C4-2B (cell line): ENCODE data around the gene VASN.
"Not testable (repeated sequence)": the region's sequence is repeated elsewhere in the genome, so short reads cannot be mapped to it uniquely, and the experiment has no call there.

Experiments used
- H3K27ac ChIP-seq: fragments of 450-650 bp; 2 replicates; pipeline ENCODE4 v1.5.1; 2017
- ZFX ChIP-seq: fragments of 450-650 bp; IDR thresholded peaks from 2 replicates; pipeline ENCODE4 v1.6.1; 2017
- TF ChIP-seq, protein P1 (sequence below): fragments of 450-650 bp; conservative IDR thresholded peaks from 2 replicates; pipeline ENCODE4 v1.5.1; 2017; ENCODE audit warnings: mild to moderate bottlenecking

The VASN gene

DNA sequence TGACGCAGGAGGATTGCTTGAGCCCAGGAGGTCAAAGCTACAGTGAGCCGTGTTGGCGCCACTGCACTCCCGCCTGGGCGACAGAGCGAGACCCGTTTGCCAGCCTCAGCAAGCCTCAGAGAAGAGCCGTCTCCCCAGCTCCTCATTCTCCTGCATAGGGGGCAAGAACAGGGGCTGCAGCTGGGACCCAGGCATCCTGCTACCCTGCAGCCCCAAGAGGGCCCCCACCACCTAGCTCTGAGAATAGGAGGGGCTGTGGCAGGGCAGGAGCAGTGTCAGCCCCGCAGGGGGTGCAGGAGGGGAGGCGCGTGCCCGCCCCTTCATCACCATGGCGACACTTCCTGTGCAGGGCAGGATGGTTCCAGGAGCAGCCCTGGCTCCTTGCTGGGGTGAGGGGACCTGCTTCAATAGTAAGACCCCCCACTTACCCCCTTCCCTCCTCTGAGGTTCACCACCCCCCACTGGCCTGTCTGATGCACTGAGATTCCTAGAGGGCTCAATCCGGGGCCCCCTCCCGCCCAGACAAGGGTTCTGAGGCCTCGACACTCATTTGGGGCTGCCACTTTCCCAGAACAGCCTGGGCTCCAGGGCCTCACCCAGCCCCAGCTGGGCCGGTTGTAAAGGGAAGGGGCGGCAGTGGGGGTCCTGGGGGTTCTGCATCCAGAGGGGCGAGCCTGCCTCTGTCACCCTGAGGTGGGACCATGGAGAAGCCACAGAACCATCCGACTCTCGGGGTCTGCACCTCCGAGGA lies 20.2 kb downstream of the VASN start:
- no peak for TF ChIP-seq ZFX
- TF ChIP-seq, protein P1, sequence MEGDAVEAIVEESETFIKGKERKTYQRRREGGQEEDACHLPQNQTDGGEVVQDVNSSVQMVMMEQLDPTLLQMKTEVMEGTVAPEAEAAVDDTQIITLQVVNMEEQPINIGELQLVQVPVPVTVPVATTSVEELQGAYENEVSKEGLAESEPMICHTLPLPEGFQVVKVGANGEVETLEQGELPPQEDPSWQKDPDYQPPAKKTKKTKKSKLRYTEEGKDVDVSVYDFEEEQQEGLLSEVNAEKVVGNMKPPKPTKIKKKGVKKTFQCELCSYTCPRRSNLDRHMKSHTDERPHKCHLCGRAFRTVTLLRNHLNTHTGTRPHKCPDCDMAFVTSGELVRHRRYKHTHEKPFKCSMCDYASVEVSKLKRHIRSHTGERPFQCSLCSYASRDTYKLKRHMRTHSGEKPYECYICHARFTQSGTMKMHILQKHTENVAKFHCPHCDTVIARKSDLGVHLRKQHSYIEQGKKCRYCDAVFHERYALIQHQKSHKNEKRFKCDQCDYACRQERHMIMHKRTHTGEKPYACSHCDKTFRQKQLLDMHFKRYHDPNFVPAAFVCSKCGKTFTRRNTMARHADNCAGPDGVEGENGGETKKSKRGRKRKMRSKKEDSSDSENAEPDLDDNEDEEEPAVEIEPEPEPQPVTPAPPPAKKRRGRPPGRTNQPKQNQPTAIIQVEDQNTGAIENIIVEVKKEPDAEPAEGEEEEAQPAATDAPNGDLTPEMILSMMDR = no peak
- no peak overlapping the region for H3K27ac ChIP-seq

DNA sequence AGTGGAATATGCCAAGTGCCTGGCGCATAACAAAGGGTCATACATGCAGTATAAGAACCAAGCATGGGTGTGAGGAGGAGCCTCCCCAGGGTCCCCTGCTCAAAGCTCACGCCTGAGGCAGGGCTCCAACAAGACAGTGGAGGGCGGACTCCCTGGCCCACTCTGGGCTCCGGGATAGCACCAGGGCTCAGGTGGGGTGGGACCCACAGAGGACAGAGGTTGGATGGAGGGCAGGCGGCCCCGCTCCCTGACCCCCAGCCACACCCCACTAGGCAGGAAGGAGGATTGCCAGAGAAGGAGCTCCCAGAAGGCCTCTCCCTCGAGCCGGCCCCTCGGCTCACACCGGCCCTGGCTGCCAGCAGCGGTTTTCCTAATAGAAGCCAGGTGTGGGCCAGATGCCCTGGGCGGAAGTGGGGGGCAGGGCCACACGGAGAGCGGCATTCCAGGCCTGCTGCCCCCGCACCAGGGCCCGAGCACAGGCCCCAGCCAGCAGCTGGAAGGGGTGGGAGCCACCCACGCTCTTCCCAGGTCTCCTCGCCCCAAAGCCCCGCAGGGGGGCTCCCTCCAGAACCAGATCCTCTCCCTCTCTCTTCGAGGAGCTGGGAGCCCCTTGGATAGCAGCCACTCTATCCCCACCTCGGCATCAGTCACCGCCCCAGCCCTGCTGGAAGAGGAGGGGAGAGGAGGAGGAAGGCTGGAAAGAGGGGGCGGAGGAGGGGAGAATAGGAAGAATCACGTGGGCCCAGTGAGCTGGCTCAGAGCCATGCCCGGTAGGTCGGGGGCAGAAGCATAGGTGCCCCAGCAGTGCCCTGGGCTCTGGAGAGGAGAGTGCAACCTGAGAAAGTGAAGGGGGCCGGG lies 21.0 kb downstream of the VASN start:
- H3K27ac ChIP-seq = no peak overlapping the region
- TF ChIP-seq, protein P1 = no peak
- TF ChIP-seq ZFX = no peak

DNA sequence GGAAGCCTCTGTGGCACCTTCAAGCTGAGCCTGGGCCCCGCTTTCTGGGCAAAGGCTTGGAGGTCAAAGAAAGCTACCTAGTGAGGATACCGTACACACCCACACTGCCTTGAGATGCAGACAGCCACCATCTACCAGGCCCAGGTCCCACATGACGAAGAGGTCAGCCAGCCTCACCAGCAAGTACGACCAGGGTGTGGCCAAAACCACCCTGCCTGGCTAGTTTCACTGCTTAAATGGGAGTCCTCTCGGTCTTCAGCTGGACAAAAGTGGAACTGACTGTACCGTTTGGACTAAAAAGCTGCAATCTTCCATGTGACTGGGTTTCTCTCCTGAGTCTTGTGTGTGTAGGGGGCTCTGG lies 21.6 kb downstream of the VASN start:
- no peak overlapping the region for H3K27ac ChIP-seq
- TF ChIP-seq, protein P1 = no peak
- no peak for TF ChIP-seq ZFX

DNA sequence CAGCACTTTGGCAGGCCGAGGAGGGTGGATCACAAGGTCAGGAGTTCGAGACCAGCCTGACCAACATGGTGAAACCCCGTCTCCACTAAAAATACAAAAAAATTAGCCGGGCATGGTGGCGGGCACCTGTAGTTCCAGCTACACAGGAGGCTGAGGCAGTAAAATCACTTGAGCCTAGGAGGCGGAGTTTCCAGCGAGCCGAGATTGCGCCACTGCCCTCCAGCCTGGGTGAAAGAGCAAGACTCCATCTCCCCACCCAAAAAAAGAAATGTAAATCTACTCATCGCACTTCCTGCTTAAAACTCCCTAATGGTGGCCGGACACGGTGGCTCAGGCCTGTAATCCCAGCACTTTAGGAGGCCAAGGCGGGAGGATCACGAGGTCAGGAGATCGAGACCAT lies 22.2 kb downstream of the VASN start:
- H3K27ac ChIP-seq = not testable (repeated sequence)

DNA sequence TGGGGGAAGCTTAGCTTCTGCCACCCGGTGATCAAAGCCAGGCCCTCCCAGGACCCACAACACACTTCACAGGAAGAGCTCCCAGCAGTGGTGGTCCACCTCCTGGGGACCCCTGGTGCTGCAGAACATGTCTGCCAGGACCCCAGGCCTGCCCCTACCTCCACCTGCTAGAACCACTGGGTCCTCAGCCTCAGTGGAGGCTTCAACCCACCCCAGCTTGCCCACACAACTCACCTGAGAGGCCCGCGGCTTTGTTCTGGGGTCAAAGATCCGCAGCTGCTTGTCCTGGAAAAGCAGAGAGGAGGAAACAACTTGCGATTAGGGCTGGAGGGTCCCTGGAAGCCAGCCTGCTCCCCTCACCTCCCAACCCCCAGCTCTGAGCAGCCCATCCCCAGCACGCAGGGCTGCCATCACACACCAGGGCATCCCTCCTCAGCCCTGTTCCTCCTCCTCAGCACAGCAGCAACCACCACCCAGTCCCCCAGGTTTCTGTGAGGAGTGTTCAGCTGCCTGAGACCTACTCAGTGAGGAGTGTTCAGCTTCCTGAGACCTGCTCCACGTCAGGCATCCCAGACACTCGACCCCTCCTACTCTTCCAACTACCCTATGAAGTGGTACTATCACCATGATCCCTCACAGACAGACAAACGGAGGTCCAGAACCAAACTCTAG lies 23.5 kb downstream of the VASN start:
- TF ChIP-seq ZFX = no peak
- TF ChIP-seq, protein P1 = no peak
- no peak overlapping the region for H3K27ac ChIP-seq

GRCh38 chr16:4399001-4399730 lies 27.5 kb downstream of the VASN start:
- no peak for TF ChIP-seq ZFX
- TF ChIP-seq, protein P1 = no peak

GRCh38 chr16:4401094-4401501 lies 29.4 kb downstream of the VASN start:
- no peak for TF ChIP-seq ZFX
- TF ChIP-seq, protein P1 = no peak
- H3K27ac ChIP-seq = no peak overlapping the region

More at GRCh38 chr16:4399001-4399730, 27.5 kb downstream of the VASN start:
- no peak overlapping the region for H3K27ac ChIP-seq
